HuH-7 (cell line): ENCODE data around the gene VRK1.

Source experiments
- DNase-seq: peaks from one replicate; pipeline ENCODE4 v3.0.0; 2011; ENCODE audit warnings: low spot score

VRK1 gene

DNA sequence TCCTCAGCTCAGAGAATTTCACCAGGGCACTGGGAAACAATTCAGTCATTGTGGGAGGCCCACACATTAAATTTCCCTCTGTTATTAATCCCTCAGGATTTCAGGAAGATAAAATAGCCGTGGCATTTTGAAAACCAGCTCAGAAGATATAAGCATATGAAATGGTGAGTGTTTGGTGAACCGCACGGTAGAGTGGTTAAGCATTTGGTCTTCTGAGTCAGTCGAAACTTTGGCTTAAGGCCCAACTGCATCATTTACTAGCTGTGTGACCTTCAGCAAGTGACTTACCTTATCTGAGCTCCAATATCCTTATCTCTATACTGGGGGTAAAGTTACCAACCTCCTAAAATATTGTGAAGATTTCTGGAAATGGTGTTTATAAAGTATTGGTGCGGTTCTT is 5.2 kb upstream of the VRK1 start:
- DNase-seq = no peak

DNA sequence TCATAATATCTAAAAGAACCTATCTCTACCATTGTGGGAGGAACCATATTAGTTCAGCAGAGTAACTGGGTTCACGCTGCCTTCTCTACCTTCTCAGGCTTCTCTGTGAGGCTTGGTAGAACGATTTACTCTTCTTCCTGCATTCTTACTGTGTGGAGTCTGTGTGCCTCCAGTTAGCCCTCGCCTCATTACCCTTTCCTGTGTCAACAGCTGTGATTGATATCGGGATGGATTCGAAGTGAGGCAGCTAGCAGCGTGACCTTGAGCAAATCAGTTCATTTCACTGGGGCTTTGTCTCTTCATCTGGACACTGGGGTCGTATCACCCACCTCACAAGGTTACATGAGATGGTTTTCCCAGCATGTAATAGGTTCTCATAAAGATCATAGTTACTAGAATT is 4.6 kb upstream of the VRK1 start:
- no peak for DNase-seq

DNA sequence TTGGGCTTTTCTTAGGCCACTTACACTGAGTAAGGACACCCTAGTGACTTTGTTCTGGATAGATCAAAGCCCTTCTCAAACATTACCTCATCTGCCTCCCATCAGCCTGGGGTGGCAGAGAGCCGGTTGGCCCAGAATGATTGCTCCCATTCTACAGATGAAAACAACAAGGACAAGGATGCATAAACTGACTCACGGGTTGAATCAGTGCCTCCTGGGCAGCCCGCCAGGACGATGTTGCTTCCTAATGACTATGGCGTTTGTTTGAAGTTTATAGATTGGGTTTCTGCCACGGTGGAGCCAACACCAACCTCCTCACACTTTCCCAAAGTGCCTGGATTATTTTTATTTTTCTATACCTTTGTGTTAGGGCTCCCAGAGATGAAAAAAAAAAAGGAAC is 3.6 kb upstream of the VRK1 start:
- DNase-seq = no peak

DNA sequence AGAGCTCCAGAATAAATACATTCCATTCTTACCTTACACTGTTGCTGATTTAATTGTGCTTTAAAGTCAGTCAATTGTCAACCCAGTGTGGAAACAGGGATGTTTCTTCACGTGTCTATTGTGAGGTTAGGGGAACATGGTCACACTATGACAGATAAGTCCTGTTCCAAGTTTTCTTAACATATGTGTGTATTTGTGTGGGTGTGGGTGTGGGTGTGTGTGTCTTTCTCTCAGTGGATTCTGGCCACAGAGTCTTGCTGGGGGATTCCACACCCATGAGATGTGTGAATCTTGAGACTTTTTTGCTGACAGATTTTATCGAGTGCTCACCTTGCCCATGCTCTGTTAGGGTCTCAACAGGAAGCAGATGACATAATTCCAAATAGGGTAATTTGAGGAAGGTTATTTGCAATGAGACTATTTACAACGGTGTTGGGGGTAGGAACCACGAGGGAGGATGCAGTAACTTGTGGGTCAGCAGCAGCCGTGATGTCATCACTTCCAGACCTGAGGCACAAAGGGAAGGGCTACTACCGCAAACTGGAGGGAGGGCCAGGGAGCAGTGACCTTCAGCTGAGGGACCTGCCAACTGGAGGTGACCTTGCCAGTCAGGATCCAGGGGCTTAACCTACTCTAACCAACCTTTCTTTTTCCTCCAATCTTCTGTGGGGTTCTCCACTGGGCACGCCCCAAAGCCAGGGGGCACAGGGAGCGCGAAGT is 1.9 kb upstream of the VRK1 start:
- no peak for DNase-seq

DNA sequence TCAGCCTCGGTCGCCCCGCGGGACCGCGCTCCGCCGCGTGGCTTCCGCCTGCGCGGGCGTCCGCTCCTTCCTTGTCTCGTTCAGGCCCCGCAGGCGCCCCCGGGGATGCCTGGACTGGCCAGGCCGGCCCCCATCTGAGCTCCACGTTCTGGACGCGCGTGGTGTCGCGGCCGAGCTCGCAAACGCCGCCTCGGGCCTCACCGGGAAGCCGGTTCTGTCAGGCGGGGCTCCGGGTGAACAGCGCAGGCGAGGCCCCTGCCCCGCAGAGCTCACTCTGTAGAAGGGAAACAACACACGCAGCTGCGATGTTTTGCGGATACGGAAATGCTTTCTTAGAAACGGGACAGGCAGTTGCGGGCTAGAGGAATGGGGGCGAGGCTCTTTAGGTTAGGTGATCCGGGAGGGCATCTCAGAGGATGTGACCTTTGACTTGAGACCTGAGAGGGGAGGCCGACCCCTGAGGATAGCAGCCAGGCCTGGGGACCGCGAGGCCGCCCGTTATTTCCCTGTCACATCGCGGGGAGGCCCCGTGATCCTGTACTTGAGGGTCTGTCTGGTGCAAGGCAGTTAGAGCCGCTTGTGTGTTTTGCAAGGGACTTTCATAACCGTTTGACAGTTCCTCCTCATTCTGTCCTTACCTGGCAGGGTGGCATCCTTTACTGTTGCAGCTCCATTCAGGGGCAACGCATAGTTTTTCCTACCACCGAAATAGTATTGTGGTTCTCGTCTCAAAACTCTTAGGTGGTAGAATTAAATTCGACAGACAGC is 584 bp downstream of the VRK1 start:
- DNase-seq = peak; percentile 13

DNA sequence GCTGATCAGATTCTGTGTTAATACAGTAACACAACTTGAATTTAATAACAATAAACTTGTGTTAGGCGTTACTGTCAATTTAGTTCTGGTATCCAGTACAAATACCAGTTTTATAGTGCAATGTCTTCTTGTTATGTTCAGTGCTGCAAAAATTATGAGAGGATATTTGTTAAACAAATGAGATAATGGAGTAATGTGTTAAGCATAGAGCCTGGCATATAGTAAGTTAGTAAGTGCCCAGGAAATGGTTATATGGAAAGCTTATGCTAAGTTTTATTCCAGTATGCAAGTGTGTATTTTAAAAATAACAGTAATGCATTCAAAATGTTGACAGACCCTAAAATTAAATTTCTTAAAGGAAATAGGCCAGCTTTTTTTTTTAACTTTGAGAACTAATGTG is 1.8 kb downstream of the VRK1 start:
- DNase-seq = no peak

DNA sequence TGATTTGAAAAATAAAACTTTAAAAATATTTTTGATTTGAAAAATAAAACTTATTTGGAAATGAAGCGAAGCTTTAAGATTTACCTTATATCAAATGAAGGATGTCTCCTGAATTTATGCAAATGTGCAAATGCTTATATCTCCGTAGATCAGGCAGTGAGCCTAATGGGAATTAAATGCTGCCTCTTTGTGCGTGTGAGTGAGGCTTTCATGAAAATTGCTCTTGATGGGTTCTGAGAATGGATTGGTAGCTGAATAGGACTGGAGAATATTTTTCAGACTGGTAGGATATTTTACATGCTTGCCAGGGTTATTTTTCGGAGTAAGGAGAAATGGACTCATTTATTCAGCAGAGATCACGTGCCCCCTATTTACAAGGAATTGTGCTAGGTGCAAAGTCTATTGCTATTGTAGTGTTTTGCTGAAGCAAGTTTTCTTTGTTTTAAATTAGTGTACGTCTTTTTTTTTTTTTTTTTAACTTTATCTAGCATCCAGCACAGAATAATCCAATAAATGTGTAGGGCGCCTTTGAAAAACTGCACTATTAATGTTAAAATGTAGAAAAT is 2.4 kb downstream of the VRK1 start:
- no peak for DNase-seq

DNA sequence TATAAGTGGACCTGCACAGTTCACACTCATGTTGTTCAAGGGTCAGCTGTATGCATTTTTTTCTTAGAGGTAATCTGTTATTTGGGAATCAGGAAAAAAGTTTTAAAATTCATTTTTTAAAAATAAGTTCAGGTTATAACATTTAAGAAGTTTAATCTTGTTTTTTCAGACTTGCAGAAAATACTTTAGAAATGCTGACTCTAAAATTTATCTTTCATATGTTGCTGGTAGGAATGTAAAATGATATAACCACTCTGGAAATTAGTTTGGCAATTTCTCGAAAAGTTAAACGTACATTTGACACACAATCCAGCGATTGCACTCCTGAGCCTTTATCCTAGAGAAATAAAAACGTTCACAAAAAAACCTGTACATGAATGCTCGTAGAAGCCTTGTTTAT is 4.7 kb downstream of the VRK1 start:
- no peak for DNase-seq

DNA sequence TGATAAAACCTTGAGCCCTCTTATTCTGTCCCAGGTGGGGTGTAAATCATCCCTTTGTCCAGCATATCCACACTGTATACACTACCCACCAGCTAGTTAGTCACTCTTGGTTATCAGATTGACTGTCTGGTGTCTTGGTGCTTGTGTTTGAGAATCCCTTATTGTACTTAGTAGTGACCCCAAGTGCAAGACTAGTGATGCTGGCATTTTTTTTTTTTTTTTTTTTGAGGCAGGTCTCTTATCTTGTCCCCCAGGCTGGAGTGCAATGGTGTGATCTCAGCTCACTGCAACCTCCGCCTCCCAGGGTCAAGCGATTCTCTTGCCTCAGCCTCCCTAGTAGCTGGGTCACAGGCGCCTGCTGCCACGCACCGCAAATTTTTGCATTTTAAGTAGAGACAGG is 5.8 kb downstream of the VRK1 start:
- DNase-seq = no peak

DNA sequence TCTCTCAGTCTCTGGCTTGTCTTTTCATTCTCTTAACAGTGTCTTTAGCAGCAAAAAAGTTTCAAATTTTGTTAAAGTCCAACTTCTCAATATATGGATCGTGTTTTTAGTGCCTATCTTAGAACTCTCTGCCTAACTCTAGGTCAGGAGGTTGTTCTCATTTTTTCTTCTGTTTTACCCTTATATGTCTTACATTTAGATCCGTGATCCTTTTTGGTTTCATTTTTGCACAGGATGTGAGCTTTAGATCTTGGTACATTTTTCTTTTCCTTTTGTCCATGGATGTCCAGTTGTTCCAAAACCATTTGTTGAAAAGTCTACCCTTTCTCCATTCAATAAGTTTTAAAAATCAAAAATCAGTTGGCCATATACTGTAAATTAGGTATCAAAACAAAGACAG is 6.8 kb downstream of the VRK1 start:
- DNase-seq = no peak

DNA sequence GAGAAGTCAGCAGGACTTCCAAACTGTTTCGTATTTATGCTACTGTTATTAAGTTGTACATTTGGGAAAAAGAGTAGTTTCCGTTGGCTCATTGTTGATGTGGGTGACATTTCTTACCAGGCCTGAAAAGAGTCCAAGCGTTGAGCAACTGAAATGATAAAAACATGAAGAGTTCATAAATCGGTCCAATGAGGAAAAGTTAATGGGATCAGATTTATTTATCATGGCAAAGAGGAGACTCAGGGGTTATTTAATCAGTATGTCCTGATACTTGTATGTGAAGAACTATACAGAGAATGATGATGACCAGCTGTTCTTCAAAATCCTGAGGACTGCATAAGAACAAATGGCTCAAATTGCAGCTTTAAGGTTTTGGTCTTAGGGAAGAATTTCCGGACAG is 7.7 kb downstream of the VRK1 start:
- no peak for DNase-seq

DNA sequence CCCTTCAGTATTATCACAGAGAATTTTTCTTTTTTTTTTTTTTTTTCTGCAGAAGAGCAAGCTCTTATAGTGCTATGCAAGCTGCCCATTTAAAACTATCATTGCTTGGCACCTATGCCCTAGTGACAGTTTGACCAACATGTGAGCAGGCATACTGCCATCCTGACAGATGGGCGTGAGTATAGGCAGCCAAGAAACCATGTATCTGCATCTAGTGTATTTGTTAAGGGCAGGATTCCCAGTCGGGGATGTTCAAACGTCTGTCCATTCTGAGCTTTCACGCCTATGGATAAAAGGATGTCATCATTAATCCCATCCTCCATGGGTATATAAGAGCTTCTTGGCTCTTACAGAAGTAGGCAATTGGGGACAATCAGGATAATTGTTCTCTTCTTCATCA is 8.8 kb downstream of the VRK1 start:
- no peak for DNase-seq

DNA sequence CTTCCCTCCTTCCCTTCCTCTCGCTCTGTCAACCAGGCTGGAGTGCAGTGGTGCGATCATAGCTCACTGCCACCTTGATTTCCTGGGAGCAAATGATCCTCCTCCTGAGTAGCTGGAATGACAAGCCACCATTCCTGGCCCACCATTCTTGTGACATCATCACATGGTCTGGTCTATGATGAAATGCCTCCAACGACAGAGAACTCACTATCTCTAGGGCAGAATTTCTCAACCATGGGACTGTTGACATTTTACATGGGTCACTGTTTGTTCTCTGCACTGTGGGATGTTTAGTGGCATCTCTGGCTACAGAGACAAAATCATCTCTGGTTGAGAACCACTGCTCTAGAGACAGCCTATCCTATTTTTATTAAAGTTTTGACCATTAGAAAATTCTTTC is 9.7 kb downstream of the VRK1 start:
- DNase-seq = peak; percentile 32

DNA sequence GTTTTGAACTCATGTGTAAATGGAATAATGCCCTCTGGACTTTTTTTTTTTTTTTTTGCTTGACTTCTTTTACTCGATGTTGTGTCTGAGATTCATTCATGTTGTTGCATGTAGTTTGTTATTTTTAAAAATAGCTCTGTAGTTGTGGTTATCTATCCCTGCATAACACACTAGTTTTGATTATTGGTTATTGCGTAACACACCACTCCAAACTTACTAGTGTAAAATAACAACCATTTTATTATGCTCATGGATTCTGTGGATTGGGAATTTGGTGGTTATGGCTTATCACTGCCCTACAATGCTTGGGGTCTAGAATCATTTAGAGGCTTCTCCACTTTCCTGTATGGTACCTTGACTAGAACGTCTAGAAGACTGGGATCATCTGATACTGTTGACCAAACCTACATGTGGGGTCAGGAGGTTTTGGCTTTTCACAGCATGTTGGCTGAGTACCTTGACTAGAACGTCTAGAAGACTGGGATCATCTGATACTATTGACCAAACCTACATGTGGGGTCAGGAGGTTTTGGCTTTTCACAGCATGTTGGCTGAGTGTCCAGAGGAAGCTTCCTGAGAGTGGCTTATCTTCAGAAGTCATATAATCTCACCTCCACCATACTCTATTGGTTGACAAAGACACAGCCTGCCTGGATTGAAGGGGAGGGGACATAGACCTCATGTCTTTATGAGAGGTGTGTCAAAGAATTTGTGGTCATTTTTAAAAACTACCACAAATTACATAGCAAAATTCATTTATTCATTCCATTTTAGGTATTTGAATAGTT is 11.6 kb downstream of the VRK1 start:
- DNase-seq = no peak

DNA sequence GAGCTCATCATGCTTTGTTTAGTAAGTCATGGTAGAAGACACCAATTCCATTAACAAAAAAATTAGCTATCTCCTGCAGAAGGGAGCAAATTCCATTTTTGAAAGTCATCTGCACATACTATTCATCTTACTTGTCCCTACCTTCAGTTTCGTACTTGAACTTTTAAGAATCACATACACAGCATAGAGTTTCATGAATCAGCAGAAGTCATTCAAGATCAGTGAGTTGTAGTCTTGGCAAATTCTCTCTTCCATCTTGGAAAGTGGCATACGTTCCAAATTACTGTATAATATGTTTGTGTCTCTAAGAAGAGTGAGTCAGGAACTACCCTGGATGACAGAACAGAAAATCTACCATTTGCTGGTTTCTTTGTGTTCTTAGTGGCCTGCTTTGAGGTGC is 14.1 kb downstream of the VRK1 start:
- no peak for DNase-seq

DNA sequence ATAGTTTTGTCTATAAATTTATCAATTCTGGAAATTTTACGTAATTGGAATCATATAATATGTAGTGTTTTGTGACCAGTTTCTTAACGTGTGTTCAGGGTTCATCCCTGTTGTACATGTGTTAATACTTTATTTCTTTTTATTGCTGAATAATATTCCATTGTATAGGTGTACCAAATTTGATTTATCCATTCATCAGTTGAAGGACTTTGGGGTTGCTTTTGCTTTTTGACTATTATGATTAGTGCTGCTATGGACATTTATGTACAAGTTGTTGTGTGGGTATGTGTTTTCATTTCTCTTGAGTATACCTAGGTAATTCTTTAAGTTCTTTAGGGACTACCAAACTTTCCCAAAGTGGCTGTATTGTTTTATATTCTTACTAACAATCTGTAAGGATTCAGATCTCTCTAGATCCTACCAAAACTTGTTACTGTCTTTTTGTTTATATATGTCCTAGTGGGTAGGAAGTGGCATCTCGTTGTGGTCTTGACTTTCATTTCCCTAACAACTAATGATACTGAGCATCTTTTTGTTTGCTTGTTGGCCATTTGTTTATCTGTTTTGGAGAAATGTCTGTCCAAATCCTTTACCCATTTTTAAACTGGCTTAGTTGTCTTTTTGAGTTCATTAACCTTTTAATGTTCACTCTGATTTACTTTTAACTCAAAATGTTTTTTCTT is 14.9 kb downstream of the VRK1 start:
- no peak for DNase-seq

DNA sequence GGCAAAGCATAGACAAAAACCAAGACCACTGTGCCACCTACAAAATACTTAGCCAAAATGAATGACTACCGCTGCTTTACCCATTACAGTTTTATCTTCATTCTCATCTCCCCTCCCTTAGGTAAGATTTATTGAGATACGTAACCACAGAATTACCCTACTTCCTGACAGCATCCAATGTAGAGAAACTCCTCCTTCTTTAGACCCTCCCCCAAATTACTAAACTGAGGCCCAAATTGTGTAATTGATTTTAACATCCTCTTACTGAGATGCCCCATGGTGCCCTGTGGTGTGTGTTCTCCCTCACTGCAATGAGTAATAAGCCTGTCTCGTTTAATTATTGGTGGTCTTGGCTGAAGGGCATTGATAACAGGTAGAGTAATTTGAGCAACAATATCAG is 19.1 kb downstream of the VRK1 start:
- DNase-seq = no peak

DNA sequence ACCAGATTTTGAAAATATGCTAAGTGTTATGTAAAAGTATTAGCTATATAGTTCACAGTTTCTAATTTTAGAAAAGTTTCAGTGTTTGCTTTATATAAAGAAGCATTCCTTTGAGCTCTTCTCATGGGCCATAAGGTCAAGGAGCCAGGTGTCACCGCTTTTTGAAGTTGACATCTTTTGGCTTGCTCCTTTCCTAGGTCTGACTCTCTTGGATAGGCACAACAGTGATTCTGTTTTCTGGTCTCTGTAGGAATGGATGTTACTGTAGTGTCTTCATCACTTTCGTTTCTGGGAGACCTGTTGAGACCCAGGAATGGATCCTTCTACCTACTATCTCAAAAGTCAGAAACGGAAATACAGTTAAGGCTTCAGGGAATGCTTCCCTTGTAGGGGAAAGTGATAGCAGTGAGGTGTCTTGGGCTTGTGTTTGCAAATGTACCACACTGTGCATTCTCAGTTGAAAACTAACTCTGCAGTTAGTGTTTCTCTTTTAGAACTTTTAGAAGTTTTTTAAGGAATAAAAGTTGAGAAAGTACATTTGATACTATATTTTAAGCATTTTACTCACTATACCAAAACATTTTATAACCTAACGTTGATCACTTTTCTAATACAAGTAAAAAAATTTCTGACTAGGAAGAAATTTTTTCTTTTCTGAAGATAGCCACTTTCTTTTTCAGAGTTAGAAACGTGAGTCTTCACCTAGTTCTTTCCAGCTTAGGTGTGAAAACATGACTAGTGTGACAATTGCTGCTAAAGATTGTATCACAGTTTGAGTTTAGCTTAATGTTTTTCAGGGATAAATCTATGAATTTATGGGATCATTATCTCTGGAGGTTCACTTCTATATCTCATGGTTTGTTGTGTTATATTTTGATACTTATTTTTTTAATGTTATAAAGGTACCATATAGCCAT is 20.8 kb downstream of the VRK1 start:
- DNase-seq = no peak

DNA sequence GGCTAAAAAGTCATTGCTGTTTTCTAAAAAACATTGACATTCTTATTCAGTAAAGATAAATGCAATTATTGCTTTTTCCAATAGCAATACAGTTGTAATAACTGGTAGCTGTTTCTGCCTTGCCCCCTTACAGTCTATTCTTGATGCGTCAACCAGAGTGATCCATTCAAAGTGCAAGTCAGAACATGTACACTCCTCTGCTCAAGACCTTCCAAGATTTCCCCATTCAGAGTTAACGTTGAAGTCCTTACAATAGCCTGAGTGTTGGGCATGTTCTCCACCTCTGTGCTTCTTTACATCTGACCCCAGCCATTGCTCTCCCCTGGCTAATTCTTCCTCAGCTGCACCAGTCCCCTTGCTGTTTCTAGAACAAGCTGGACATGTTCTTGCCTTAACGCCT is 24.3 kb downstream of the VRK1 start:
- DNase-seq = no peak

DNA sequence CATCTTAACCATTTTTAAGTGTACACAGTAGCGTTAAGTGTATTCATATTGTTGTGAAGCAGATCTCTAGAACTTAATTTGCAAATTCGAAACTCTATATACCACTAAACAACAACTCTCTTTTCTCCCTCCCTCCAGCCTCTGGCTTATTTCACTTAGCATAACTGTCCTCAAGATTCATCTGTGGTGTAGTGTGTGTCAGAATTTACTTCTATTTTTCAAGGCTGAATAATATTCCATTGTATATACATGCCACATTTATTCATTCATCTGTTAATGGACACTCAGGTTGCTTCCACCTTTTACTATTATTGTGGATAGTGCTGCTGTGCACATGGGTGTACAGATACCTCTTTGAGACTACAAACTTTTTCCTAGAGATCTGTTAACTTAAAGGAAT is 26.5 kb downstream of the VRK1 start:
- no peak for DNase-seq

DNA sequence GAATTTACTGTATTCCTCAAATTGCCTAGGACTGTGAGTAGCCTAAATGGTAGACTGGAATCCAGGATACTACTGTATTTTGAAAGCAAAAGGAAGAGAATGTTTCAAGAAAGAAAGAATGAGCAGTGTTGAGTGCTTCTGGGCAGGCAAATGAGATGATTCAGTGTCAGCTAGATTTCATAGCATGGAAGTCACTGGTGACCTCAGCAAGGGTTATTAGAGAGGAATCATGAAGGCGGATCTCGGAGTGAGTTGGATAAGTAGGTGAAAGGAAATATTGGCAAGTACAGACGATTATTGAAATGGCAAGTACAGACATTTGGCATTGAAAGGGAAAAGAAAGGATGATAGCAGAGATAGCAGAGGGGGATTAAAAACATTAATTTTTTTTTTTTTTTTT is 27.1 kb downstream of the VRK1 start:
- no peak for DNase-seq
